Measurements from ENCODE around the gene ZNF384. TPM values are rescaled to one million over a fixed set of nuclear protein-coding genes. Genes with fewer than 3 reads are reported as not detected.

The ZNF384 gene
- polyA plus RNA-seq, 1 donor (not counting 4 experiments of a cell fraction or from before 2014, with no cell fraction given), result 29.0 TPM

- no peak overlapping the region for H3K9ac ChIP-seq (ENCODE audit: control insufficient read depth, extremely low read depth, insufficient read depth, low read length)
- dilution Hi-C loops (cut with MboI; ENCODE audit: extremely low pct_ligation_motif_present, low sequenced_read_pairs), result no loop called here
- no peak overlapping the region for H3K27ac ChIP-seq (ENCODE audit: control insufficient read depth, insufficient read depth, low read length)
- no peaks in the 10 kb centered on the region for H3K27me3 ChIP-seq (ENCODE audit: control insufficient read depth, extremely low read depth, insufficient read depth, low read length)
- DNase-seq (ENCODE audit: low read depth, low spot score) (no peak), FAIRE-seq (no peak)
- no peaks in the 10 kb centered on the region for H4K20me1 ChIP-seq (ENCODE audit: control insufficient read depth, extremely low read depth, insufficient read depth, low read length)
- no peak overlapping the region for H3K4me2 ChIP-seq (ENCODE audit: control insufficient read depth, extremely low read depth, insufficient read depth, low read depth, low read length)
- H3K9me1 ChIP-seq (ENCODE audit: control insufficient read depth, extremely low read depth, insufficient read depth, low read length), result no peaks in the 10 kb centered on the region
- no peak overlapping the region for H2AFZ ChIP-seq (ENCODE audit: control insufficient read depth, low read length)
- TF ChIP-seq EZH2 (IDR thresholded peaks at IDR 0.05; ENCODE audit: low read length) (no peak), CTCF (optimal IDR thresholded peaks at IDR 0.05 in 1 of 3, IDR thresholded peaks at IDR 0.05 in 1 of 3, conservative IDR thresholded peaks at IDR 0.05 in 1 of 3; ENCODE audit: extremely low read depth in 1 of 3, insufficient read depth in 2 of 3, low read length in 3 of 3) (no peak)
- H3K9me3 ChIP-seq (ENCODE audit: control insufficient read depth, low read depth, low read length), result peaks cover 15% of the 10 kb centered on the region
- no peaks in the 10 kb centered on the region for H3K79me2 ChIP-seq (ENCODE audit: control insufficient read depth, insufficient read depth, low read length)
- H3K4me3 ChIP-seq (ENCODE audit: control insufficient read depth in 2 of 3, extremely low read depth in 1 of 3, insufficient read depth in 2 of 3, low read depth in 1 of 3, low read length in 3 of 3), result no peak overlapping the region
- no peaks in the 10 kb centered on the region for H3K36me3 ChIP-seq (ENCODE audit: control insufficient read depth in 2 of 2, extremely low read depth in 1 of 2, insufficient read depth in 2 of 2, low read length in 2 of 2)
- peaks cover 10% of the 10 kb centered on the region for H3K4me1 ChIP-seq (ENCODE audit: control insufficient read depth, extremely low read depth, insufficient read depth, low read length)
Observed at GRCh38 chr12:6640497-6640896, 48.7 kb downstream of the ZNF384 start.

- Histone ChIP-seq H3K9ac (ENCODE audit: control insufficient read depth, extremely low read depth, insufficient read depth, low read length) (no peak overlapping the region), H3K4me3 (ENCODE audit: control insufficient read depth in 2 of 3, extremely low read depth in 1 of 3, insufficient read depth in 2 of 3, low read depth in 1 of 3, low read length in 3 of 3) (no peak overlapping the region), H3K27ac (ENCODE audit: control insufficient read depth, insufficient read depth, low read length) (no peak overlapping the region), H3K79me2 (ENCODE audit: control insufficient read depth, insufficient read depth, low read length) (peaks cover 6% of the 10 kb centered on the region), H3K27me3 (ENCODE audit: control insufficient read depth, extremely low read depth, insufficient read depth, low read length) (no peaks in the 10 kb centered on the region), H3K9me1 (ENCODE audit: control insufficient read depth, extremely low read depth, insufficient read depth, low read length) (no peaks in the 10 kb centered on the region), H2AFZ (ENCODE audit: control insufficient read depth, low read length) (no peak overlapping the region), H3K4me2 (ENCODE audit: control insufficient read depth, extremely low read depth, insufficient read depth, low read depth, low read length) (no peak overlapping the region), H3K9me3 (ENCODE audit: control insufficient read depth, low read depth, low read length) (peaks cover 8% of the 10 kb centered on the region), H3K36me3 (ENCODE audit: control insufficient read depth in 2 of 2, extremely low read depth in 1 of 2, insufficient read depth in 2 of 2, low read length in 2 of 2) (no peaks in the 10 kb centered on the region), H3K4me1 (ENCODE audit: control insufficient read depth, extremely low read depth, insufficient read depth, low read length) (peaks cover 16% of the 10 kb centered on the region), H4K20me1 (ENCODE audit: control insufficient read depth, extremely low read depth, insufficient read depth, low read length) (no peaks in the 10 kb centered on the region)
- FAIRE-seq (no peak), DNase-seq (ENCODE audit: low read depth, low spot score) (no peak)
- TF ChIP-seq CTCF (optimal IDR thresholded peaks at IDR 0.05 in 1 of 3, IDR thresholded peaks at IDR 0.05 in 1 of 3, conservative IDR thresholded peaks at IDR 0.05 in 1 of 3; ENCODE audit: extremely low read depth in 1 of 3, insufficient read depth in 2 of 3, low read length in 3 of 3) (no peak), EZH2 (IDR thresholded peaks at IDR 0.05; ENCODE audit: low read length) (no peak)
- dilution Hi-C loops (cut with MboI; ENCODE audit: extremely low pct_ligation_motif_present, low sequenced_read_pairs), result no loop called here
Observed at GRCh38 chr12:6639151-6639801, 49.9 kb downstream of the ZNF384 start.
